ENCODE results near the gene NUP160. TPM values are rescaled to one million over a fixed set of nuclear protein-coding genes. Genes with fewer than 3 reads are reported as not detected.
"Not testable (repeated sequence)": the region's sequence is repeated elsewhere in the genome, so short reads cannot be mapped to it uniquely, and the experiment has no call there.

The NUP160 gene
- total RNA-seq, 1 experiment from 2014 or later = 89.9 TPM

DNA sequence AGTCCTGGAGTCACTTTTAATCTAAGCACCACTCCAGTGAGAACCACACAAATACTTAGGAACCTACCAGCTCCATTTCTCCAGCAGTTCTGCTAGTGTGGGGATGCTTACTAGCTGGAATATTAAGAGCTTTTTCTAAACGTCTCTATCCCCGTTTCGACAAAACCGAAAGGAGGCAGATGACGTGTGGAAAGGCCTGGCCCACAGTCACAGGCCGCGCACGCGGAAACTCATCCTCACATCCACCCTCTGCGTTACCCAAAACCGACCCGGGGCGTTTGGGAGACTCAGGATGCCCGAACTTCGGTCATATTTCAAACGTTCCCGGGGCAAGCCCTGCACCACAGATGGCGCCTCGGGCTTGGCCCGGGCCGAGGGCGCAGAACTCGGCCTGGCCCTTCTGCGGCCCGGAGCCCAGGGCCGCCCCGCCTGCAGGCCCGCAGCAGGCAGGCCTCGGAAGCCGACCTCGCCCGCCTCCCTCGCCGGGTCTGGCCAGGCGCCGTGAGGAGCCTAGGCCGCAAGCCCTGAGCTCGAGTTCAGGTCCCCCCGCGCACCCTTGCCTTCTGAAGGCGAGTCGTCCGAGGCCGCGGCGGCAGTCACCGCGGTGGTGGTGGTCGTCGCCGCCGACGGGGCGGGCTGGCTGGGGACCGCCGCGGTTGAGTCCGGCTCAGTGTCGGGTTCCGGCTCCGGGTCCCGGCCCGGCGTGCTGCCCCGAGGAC lies 81.5 kb downstream of the NUP160 start (continued):
- TF ChIP-seq, protein P1, sequence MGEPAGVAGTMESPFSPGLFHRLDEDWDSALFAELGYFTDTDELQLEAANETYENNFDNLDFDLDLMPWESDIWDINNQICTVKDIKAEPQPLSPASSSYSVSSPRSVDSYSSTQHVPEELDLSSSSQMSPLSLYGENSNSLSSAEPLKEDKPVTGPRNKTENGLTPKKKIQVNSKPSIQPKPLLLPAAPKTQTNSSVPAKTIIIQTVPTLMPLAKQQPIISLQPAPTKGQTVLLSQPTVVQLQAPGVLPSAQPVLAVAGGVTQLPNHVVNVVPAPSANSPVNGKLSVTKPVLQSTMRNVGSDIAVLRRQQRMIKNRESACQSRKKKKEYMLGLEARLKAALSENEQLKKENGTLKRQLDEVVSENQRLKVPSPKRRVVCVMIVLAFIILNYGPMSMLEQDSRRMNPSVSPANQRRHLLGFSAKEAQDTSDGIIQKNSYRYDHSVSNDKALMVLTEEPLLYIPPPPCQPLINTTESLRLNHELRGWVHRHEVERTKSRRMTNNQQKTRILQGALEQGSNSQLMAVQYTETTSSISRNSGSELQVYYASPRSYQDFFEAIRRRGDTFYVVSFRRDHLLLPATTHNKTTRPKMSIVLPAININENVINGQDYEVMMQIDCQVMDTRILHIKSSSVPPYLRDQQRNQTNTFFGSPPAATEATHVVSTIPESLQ (CRISPR knock-in tag; IDR thresholded peaks at IDR 0.05) = no peak
- TF ChIP-seq ZNF532 (CRISPR knock-in tag; IDR thresholded peaks at IDR 0.05; ENCODE audit: borderline replicate concordance) (no peak), FOXP4 (CRISPR knock-in tag; IDR thresholded peaks at IDR 0.05) (0 out of 2 replicates have a peak, but pooled peaks have one; percentile 78), MLX (CRISPR knock-in tag; IDR thresholded peaks at IDR 0.05) (no peak), NFATC4 (CRISPR knock-in tag; IDR thresholded peaks at IDR 0.05) (no peak), FOXP1 (CRISPR knock-in tag; IDR thresholded peaks at IDR 0.05; ENCODE audit: borderline replicate concordance) (peak; percentile 96), CREM (CRISPR knock-in tag; IDR thresholded peaks at IDR 0.05) (no peak), KAT7 (CRISPR knock-in tag; IDR thresholded peaks at IDR 0.05; ENCODE audit: borderline replicate concordance) (peak; percentile 65), FOXJ3 (CRISPR knock-in tag; IDR thresholded peaks at IDR 0.05; ENCODE audit: borderline replicate concordance) (no peak), ZNF317 (CRISPR knock-in tag; IDR thresholded peaks at IDR 0.05; ENCODE audit: borderline replicate concordance, low read depth) (no peak), IRF2 (CRISPR knock-in tag; IDR thresholded peaks at IDR 0.05; ENCODE audit: borderline replicate concordance, low read depth) (no peak), NFE2L1 (CRISPR knock-in tag; IDR thresholded peaks at IDR 0.05) (0 out of 2 replicates have a peak, but pooled peaks have one; percentile 37)

- Mint-ChIP-seq H3K27ac (peak overlapping the region; percentile 86), H3K27me3 (ENCODE audit: low read depth) (no peaks in the 10 kb centered on the region), H3K4me3 (peak overlapping the region; percentile 99), H3K4me1 (peaks cover 14% of the 10 kb centered on the region), H3K9me3 (no peaks in the 10 kb centered on the region), H3K36me3 (peaks cover 46% of the 10 kb centered on the region)
- ATAC-seq = no peak
- POLR2A ChIA-PET = no interaction called here
- CTCF ChIA-PET = no interaction called here
- DNase-seq (ENCODE audit: low spot score) = no peak
- no peak for TF ChIP-seq KAT7 (CRISPR knock-in tag; IDR thresholded peaks at IDR 0.05; ENCODE audit: borderline replicate concordance)
- TF ChIP-seq ERG (CRISPR knock-in tag; IDR thresholded peaks at IDR 0.05) = no peak
- TF ChIP-seq SMAD3 (CRISPR knock-in tag; IDR thresholded peaks at IDR 0.05; ENCODE audit: borderline replicate concordance) = no peak
- TF ChIP-seq, protein P2, sequence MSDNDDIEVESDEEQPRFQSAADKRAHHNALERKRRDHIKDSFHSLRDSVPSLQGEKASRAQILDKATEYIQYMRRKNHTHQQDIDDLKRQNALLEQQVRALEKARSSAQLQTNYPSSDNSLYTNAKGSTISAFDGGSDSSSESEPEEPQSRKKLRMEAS (CRISPR knock-in tag; IDR thresholded peaks at IDR 0.05) = no peak
- TF ChIP-seq CBFB (CRISPR knock-in tag; IDR thresholded peaks at IDR 0.05; ENCODE audit: low read depth) = no peak
- no peak for TF ChIP-seq NFYB (CRISPR knock-in tag; conservative IDR thresholded peaks at IDR 0.05; ENCODE audit: low read depth)
- TF ChIP-seq SMAD4 (CRISPR knock-in tag; IDR thresholded peaks at IDR 0.05) = no peak
- TF ChIP-seq ZNF423 (CRISPR knock-in tag; IDR thresholded peaks at IDR 0.05) = no peak
- TF ChIP-seq, protein P3, sequence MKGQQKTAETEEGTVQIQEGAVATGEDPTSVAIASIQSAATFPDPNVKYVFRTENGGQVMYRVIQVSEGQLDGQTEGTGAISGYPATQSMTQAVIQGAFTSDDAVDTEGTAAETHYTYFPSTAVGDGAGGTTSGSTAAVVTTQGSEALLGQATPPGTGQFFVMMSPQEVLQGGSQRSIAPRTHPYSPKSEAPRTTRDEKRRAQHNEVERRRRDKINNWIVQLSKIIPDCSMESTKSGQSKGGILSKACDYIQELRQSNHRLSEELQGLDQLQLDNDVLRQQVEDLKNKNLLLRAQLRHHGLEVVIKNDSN (CRISPR knock-in tag; IDR thresholded peaks at IDR 0.05) = no peak
- TF ChIP-seq, protein P4, sequence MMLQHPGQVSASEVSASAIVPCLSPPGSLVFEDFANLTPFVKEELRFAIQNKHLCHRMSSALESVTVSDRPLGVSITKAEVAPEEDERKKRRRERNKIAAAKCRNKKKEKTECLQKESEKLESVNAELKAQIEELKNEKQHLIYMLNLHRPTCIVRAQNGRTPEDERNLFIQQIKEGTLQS (CRISPR knock-in tag; conservative IDR thresholded peaks at IDR 0.05) = no peak
Measured at GRCh38 chr11:47765086-47765485, 83.1 kb downstream of the NUP160 start.

GRCh38 chr11:47759291-47759690 lies 88.9 kb downstream of the NUP160 start:
- POLR2A ChIA-PET = interaction anchor here (0.7 kb wide), 1 partner anchor 85 kb away, joined by 4 read pairs; no protein-coding TSS in a partner anchor
- H3K36me3 Mint-ChIP-seq = peaks cover 77% of the 10 kb centered on the region

More at GRCh38 chr11:47759291-47759690, 88.9 kb downstream of the NUP160 start:
- H3K4me1 Mint-ChIP-seq; H3K27ac Mint-ChIP-seq; CTCF ChIA-PET; H3K4me3 Mint-ChIP-seq; DNase-seq (ENCODE audit: low spot score); ATAC-seq; H3K27me3 Mint-ChIP-seq (ENCODE audit: low read depth); H3K9me3 Mint-ChIP-seq: not testable (repeated sequence)
